Parathyroid adenoma (tissue), 2 donors: ENCODE data around the gene C17orf78.
"Not testable (repeated sequence)": the region's sequence is repeated elsewhere in the genome, so short reads cannot be mapped to it uniquely, and the experiment has no call there.

Source experiments
- H2AFZ ChIP-seq: fragments of 300-600 bp; sonication (generic); one replicate; pipeline ENCODE4 v1.7.0; 2017; ENCODE audit warnings: antibody characterized with exemption, mild to moderate bottlenecking
- H3K27ac ChIP-seq: fragments of 300-600 bp; sonication (generic); one replicate; pipeline ENCODE4 v1.7.0; 2017
- H3K27me3 ChIP-seq: fragments of 300-600 bp; sonication (generic); one replicate; pipeline ENCODE4 v1.7.0; 2017; ENCODE audit warnings: low read length; ENCODE audit not compliant: control insufficient read depth, insufficient read depth
- H3K36me3 ChIP-seq: fragments of 300-600 bp; sonication (generic); one replicate; pipeline ENCODE4 v1.7.0; 2017; ENCODE audit warnings: low read length; ENCODE audit not compliant: control insufficient read depth, insufficient read depth
- H3K4me1 ChIP-seq: fragments of 300-600 bp; sonication (generic); one replicate; pipeline ENCODE4 v1.7.0; 2017; ENCODE audit warnings: control low read depth
- H3K4me2 ChIP-seq: fragments of 300-600 bp; sonication (generic); one replicate; pipeline ENCODE4 v1.7.0; 2017; ENCODE audit warnings: low read length
- H3K4me3 ChIP-seq: fragments of 300-600 bp; sonication (generic); one replicate; pipeline ENCODE4 v1.7.0; 2017; ENCODE audit warnings: low read depth, low read length
- H3K79me2 ChIP-seq: fragments of 300-600 bp; sonication (generic); one replicate; pipeline ENCODE4 v1.7.0; 2017; ENCODE audit warnings: control low read depth
- H3K9ac ChIP-seq: fragments of 300-600 bp; sonication (generic); one replicate; pipeline ENCODE4 v1.7.0; 2017; ENCODE audit warnings: mild to moderate bottlenecking
- H3K9me3 ChIP-seq: fragments of 300-600 bp; sonication (generic); one replicate; pipeline ENCODE4 v1.7.0; 2017; ENCODE audit warnings: low read length; ENCODE audit not compliant: control insufficient read depth
- CTCF ChIP-seq: fragments of 300-600 bp; sonication (generic); IDR thresholded peaks from one replicate; pipeline ENCODE4 v1.7.0; 2017; ENCODE audit warnings: antibody characterized with exemption, mild to moderate bottlenecking
- donor health status: primary hyperparathyroidism.

C17orf78 gene

GRCh38 chr17:37342589-37342988 is 33.2 kb upstream of the C17orf78 start:
- Histone ChIP-seq H3K4me1 (no peaks in the 10 kb centered on the region), H2AFZ (no peak overlapping the region), H3K9ac (no peak overlapping the region), H3K79me2 (peaks cover 4% of the 10 kb centered on the region), H3K4me2 (no peak overlapping the region), H3K27ac (no peak overlapping the region), H3K36me3 (no peaks in the 10 kb centered on the region), H3K4me3 (no peak overlapping the region), H3K9me3 (no peaks in the 10 kb centered on the region), H3K27me3 (no peaks in the 10 kb centered on the region)
- TF ChIP-seq CTCF: no peak

- H3K27ac ChIP-seq: no peak overlapping the region
These were observed 31.3 kb upstream of the C17orf78 start for GRCh38 chr17:37344519-37344918.

GRCh38 chr17:37346863-37347402 is 28.9 kb upstream of the C17orf78 start:
- not testable (repeated sequence) for H3K27ac ChIP-seq, H3K27me3 ChIP-seq, H2AFZ ChIP-seq, H3K4me3 ChIP-seq, H3K9ac ChIP-seq, H3K9me3 ChIP-seq, H3K4me2 ChIP-seq, H3K4me1 ChIP-seq, H3K36me3 ChIP-seq
- H3K79me2 ChIP-seq: peaks cover 12% of the 10 kb centered on the region

More at GRCh38 chr17:37344519-37344918, 31.3 kb upstream of the C17orf78 start:
- no peak for TF ChIP-seq CTCF
- no peaks in the 10 kb centered on the region for H3K27me3 ChIP-seq
- H3K9ac ChIP-seq: no peak overlapping the region
- H2AFZ ChIP-seq: no peak overlapping the region
- H3K79me2 ChIP-seq: peaks cover 2% of the 10 kb centered on the region
- H3K36me3 ChIP-seq: no peaks in the 10 kb centered on the region
- no peaks in the 10 kb centered on the region for H3K9me3 ChIP-seq
- H3K4me3 ChIP-seq: no peak overlapping the region
- no peaks in the 10 kb centered on the region for H3K4me1 ChIP-seq
- no peak overlapping the region for H3K4me2 ChIP-seq

- H3K9me3 ChIP-seq, H3K9ac ChIP-seq, H3K27ac ChIP-seq, H3K36me3 ChIP-seq, H2AFZ ChIP-seq, H3K4me3 ChIP-seq, H3K4me1 ChIP-seq, H3K79me2 ChIP-seq, H3K4me2 ChIP-seq, H3K27me3 ChIP-seq: not testable (repeated sequence)
These were observed 18.8 kb upstream of the C17orf78 start for GRCh38 chr17:37356796-37357569.

- Histone ChIP-seq H2AFZ (peak overlapping the region; percentile 84), H3K27ac (peak overlapping the region; percentile 87), H3K4me1 (peaks cover 5% of the 10 kb centered on the region), H3K9me3 (no peaks in the 10 kb centered on the region), H3K79me2 (peaks cover 2% of the 10 kb centered on the region), H3K9ac (peak overlapping the region; percentile 58), H3K36me3 (no peaks in the 10 kb centered on the region), H3K4me2 (peak overlapping the region; percentile 54), H3K27me3 (no peaks in the 10 kb centered on the region), H3K4me3 (peak overlapping the region; percentile 69)
- no peak for TF ChIP-seq CTCF
These were observed 17.5 kb upstream of the C17orf78 start for GRCh38 chr17:37358098-37358829.
